ENCODE measurements around the gene MED19. TPM values are rescaled to one million over a fixed set of nuclear protein-coding genes. Genes with fewer than 3 reads are reported as not detected.

The MED19 gene
- total RNA-seq = 18.5 and 20.4 TPM in 2 replicates
- long read RNA-seq, partial matches to known transcripts = 1 of 3 reads
- long read RNA-seq, other reads (novel, unspliced or antisense) = 0 of 3 reads

- H3K27ac Mint-ChIP-seq (ENCODE audit: unreplicated experiment) = peak within 1 kb of the TSS; percentile 93
- no peak for DNase-seq (ENCODE audit: extremely low spot score, unreplicated experiment)
- H3K9me3 Mint-ChIP-seq (ENCODE audit: unreplicated experiment) = no peaks in the 10 kb centered on the region
- H3K27me3 Mint-ChIP-seq (ENCODE audit: unreplicated experiment) = no peaks in the 10 kb centered on the region
- TF ChIP-seq, protein P1, sequence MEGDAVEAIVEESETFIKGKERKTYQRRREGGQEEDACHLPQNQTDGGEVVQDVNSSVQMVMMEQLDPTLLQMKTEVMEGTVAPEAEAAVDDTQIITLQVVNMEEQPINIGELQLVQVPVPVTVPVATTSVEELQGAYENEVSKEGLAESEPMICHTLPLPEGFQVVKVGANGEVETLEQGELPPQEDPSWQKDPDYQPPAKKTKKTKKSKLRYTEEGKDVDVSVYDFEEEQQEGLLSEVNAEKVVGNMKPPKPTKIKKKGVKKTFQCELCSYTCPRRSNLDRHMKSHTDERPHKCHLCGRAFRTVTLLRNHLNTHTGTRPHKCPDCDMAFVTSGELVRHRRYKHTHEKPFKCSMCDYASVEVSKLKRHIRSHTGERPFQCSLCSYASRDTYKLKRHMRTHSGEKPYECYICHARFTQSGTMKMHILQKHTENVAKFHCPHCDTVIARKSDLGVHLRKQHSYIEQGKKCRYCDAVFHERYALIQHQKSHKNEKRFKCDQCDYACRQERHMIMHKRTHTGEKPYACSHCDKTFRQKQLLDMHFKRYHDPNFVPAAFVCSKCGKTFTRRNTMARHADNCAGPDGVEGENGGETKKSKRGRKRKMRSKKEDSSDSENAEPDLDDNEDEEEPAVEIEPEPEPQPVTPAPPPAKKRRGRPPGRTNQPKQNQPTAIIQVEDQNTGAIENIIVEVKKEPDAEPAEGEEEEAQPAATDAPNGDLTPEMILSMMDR (IDR thresholded peaks at IDR 0.05) = no peak
- peak within 1 kb of the TSS; percentile 98 for H3K4me3 Mint-ChIP-seq (ENCODE audit: unreplicated experiment)
- peaks cover 4% of the 10 kb centered on the region for H3K36me3 Mint-ChIP-seq (ENCODE audit: unreplicated experiment)
- H3K4me1 Mint-ChIP-seq (ENCODE audit: unreplicated experiment) = peaks cover 40% of the 10 kb centered on the region
Observed at GRCh38 chr11:57711414-57712255, at the start of gene MED19. TSS of gene MED19 (minus strand) at chr11:57712215. CDS start at chr11:57712179, 36 bp downstream.

DNA sequence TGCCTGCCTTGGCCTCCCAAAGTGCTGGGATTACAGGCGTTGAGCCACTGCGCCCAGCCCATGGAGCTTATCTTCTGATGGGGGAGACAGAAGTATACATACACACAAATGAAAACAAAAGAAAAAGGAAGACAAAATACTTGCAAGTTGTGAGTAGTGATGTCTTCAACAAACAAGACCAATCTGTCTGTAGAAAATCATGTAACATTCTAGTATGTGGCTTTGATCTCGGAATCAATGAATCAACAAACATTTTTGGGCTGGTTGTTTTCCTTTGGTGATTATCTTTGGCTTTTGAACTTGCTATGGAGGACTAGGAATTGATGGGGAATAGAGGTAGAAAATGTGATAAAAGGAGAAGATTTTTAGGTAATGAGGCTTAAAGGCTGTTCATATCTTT lies 46.2 kb upstream of the MED19 start:
- Mint-ChIP-seq H3K36me3 (ENCODE audit: unreplicated experiment) (no peaks in the 10 kb centered on the region), H3K4me3 (ENCODE audit: unreplicated experiment) (no peak overlapping the region), H3K27me3 (ENCODE audit: unreplicated experiment) (no peaks in the 10 kb centered on the region)

GRCh38 chr11:57752954-57753353 lies 40.9 kb upstream of the MED19 start:
- peaks cover 4% of the 10 kb centered on the region for H3K36me3 Mint-ChIP-seq (ENCODE audit: unreplicated experiment)
- DNase-seq (ENCODE audit: extremely low spot score, unreplicated experiment) = no peak
- H3K27me3 Mint-ChIP-seq (ENCODE audit: unreplicated experiment) = no peaks in the 10 kb centered on the region
- no peak overlapping the region for H3K4me3 Mint-ChIP-seq (ENCODE audit: unreplicated experiment)
- TF ChIP-seq, protein P1 (IDR thresholded peaks at IDR 0.05) = no peak
- H3K9me3 Mint-ChIP-seq (ENCODE audit: unreplicated experiment) = no peaks in the 10 kb centered on the region
- H3K27ac Mint-ChIP-seq (ENCODE audit: unreplicated experiment) = no peak overlapping the region
- H3K4me1 Mint-ChIP-seq (ENCODE audit: unreplicated experiment) = peaks cover 1% of the 10 kb centered on the region

More for the DNA sequence above, 46.2 kb upstream of the MED19 start:
- DNase-seq (ENCODE audit: extremely low spot score, unreplicated experiment) = no peak
- Mint-ChIP-seq H3K4me1 (ENCODE audit: unreplicated experiment) (peaks cover 3% of the 10 kb centered on the region), H3K9me3 (ENCODE audit: unreplicated experiment) (no peaks in the 10 kb centered on the region), H3K27ac (ENCODE audit: unreplicated experiment) (no peak overlapping the region)
- TF ChIP-seq, protein P1 (IDR thresholded peaks at IDR 0.05) = no peak

- Mint-ChIP-seq H3K9me3 (ENCODE audit: unreplicated experiment) (no peaks in the 10 kb centered on the region), H3K27me3 (ENCODE audit: unreplicated experiment) (no peaks in the 10 kb centered on the region), H3K27ac (ENCODE audit: unreplicated experiment) (no peak within 1 kb of the TSS), H3K36me3 (ENCODE audit: unreplicated experiment) (peaks cover 7% of the 10 kb centered on the region), H3K4me3 (ENCODE audit: unreplicated experiment) (no peak within 1 kb of the TSS), H3K4me1 (ENCODE audit: unreplicated experiment) (peaks cover 1% of the 10 kb centered on the region)
- TF ChIP-seq, protein P1 (IDR thresholded peaks at IDR 0.05) = peak; percentile 65
- no peak for DNase-seq (ENCODE audit: extremely low spot score, unreplicated experiment)
Observed at GRCh38 chr11:57751676-57752253, 39.8 kb upstream of the MED19 start, which contains the start of gene BTBD18. TSS of gene BTBD18 (minus strand) at chr11:57751819. CDS start at chr11:57751188, 631 bp downstream.

- no peaks in the 10 kb centered on the region for H3K9me3 Mint-ChIP-seq (ENCODE audit: unreplicated experiment)
- H3K27me3 Mint-ChIP-seq (ENCODE audit: unreplicated experiment) = no peaks in the 10 kb centered on the region
- TF ChIP-seq, protein P1 (IDR thresholded peaks at IDR 0.05) = no peak
- peaks cover 11% of the 10 kb centered on the region for H3K36me3 Mint-ChIP-seq (ENCODE audit: unreplicated experiment)
- H3K27ac Mint-ChIP-seq (ENCODE audit: unreplicated experiment) = no peak overlapping the region
- H3K4me1 Mint-ChIP-seq (ENCODE audit: unreplicated experiment) = peaks cover 1% of the 10 kb centered on the region
- no peak for DNase-seq (ENCODE audit: extremely low spot score, unreplicated experiment)
- H3K4me3 Mint-ChIP-seq (ENCODE audit: unreplicated experiment) = no peak overlapping the region
Observed at GRCh38 chr11:57751176-57751575, 39.2 kb upstream of the MED19 start.
